GM23248 (cell line): ENCODE measurements around the gene DUXA.

ENCODE experiments used
- EZH2 ChIP-seq: fragments of 200-600 bp; sonication (generic); IDR thresholded peaks from 2 replicates; pipeline ENCODE4 v1.6.1; 2018; ENCODE audit warnings: antibody characterized with exemption, mild to moderate bottlenecking; ENCODE audit not compliant: insufficient read depth, poor library complexity, severe bottlenecking
- EZH2phosphoT487 ChIP-seq: fragments of 200-600 bp; sonication (generic); IDR thresholded peaks from 2 replicates; pipeline ENCODE4 v1.6.1; 2018; ENCODE audit warnings: antibody characterized with exemption, moderate library complexity, mild to moderate bottlenecking, low read depth; ENCODE audit not compliant: insufficient read depth

DNA sequence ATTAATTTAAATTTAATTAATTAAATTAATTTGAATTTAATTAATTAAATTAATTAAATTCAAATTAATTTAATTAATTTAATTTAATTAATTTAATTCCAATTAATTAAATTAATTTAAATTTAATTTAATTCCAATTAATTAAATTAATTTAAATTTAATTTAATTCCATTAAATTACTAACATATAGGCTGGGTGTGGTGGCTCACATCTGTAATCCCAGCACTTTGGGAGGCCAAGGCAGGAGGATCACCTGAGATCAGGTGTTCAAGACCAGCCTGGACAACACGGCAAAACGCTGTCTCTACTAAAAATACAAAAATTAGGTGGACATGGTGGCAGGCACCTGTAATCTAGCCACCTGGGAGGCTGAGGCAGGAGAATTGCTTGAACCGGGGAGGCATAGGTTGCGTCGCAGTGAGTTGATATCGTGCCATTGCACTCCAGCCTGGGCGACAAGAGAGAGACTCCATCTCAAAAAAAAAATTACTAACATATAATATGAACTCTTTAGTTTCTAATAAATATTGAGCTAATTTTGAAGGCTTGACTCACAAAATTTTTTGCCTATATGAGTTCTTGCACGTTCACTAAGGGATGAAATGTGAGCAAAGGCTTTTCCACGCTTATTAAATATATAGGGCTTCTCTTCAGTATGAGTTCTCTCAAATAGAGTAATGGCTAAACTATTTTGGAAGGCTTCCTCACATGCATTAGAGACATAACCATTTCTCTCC is 56.5 kb downstream of the DUXA start:
- TF ChIP-seq EZH2 (no peak), EZH2phosphoT487 (no peak)
